ENCODE data around the gene EML6.
A peak's percentile ranks its signal among the peaks of the same experiment; 100 is the strongest.

Gene EML6

GRCh38 chr2:55012672-55013484, 289.4 kb downstream of the EML6 start:
- no peak for DNase-seq

DNA sequence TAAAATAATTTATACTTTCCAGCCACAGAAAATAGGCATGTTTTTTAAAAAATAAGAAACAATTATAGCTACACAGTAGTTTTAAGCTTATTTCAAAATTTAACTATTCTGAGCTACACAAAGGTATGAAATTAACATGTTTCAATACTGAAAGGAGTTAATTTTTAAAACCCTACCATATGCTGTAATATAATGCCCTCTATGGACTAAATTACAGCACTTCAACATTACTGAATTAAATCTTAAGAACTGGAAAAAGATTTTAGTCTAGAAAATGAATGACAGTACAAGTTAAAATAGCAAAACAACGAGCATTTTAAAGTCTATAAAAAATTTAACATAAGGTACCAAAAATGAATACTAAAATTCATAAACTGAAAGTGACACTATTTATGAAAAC, 290.5 kb downstream of the EML6 start:
- DNase-seq, result no peak

- DNase-seq, result peak; percentile 39
Measured at GRCh38 chr2:55014962-55015939, 291.8 kb downstream of the EML6 start.

- no peak for DNase-seq
Measured at GRCh38 chr2:55017428-55017827, 294.0 kb downstream of the EML6 start.

GRCh38 chr2:55017880-55018279, 294.4 kb downstream of the EML6 start:
- DNase-seq, result no peak

DNA sequence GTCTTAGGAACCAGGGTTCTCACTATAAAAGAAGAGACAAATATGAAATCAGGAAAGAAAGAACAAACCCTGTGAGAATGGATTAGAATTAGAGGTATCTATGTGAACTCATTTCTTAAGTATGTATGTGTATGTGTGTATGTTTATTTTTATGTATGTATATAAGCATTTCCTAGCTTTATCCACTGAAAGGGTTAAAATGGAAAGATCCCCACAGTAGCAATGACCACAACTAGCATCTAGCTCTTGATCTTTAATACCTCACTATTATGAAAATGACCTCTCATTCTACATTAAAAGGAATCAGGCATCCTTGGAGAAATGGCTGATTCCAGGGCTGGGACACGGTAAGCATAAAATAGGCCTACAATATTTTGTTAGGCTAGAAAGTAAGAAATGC, 295.2 kb downstream of the EML6 start:
- DNase-seq, result no peak

DNA sequence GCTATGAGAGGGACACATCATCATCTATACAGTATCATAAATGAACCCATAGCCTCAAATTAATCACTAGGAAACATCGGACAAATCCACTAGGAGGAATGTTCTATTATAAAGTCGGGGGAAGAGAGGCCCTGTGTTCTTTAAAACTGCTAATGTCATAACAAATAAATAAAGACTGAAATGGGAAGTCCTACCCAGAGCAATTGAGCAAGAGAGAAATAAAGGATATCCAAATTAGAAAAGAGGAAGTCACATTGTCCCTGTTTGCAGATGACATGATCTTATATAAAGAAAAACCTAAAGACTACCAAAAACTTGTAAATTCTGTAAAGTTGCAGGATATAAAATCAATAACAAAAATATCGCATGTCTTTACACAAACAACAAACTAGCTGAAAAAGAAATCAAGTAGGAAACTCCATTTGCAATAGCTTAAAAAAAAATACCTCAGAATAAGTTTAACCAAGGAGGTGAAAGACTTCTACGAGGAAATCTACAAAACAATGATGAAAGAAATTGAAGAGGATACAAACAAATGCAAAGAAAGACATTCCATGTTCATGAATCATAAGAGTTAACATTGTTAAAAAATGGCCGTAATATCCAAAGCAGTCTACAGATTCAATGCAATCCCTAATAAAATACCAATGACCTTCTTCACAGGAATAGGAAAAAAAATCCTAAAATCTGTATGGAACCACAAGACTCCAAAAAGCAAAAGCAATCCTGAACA, 296.2 kb downstream of the EML6 start:
- DNase-seq, result no peak
